ENCODE results near the gene PCLAF.
"Not testable (repeated sequence)": the region's sequence is repeated elsewhere in the genome, so short reads cannot be mapped to it uniquely, and the experiment has no call there.

DNA sequence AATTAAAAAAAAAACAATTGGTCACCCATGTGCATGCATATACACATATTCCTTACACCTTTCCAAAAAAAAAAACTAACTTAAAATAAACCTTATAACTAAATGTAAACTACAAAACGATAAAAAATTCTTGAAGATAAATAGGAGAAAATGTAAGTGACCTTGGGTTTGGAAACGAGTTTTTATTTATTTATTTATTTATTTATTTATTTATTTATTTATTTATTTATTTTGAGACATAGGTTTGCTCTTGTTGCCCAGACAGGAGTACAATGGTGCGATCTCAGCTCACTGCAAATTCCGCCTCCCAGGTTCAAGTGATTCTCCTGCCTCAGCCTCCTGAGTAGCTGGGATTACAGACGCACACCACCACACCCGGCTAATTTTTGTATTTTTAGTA, 35.0 kb downstream of the PCLAF start:
- TF ChIP-seq, protein P1, sequence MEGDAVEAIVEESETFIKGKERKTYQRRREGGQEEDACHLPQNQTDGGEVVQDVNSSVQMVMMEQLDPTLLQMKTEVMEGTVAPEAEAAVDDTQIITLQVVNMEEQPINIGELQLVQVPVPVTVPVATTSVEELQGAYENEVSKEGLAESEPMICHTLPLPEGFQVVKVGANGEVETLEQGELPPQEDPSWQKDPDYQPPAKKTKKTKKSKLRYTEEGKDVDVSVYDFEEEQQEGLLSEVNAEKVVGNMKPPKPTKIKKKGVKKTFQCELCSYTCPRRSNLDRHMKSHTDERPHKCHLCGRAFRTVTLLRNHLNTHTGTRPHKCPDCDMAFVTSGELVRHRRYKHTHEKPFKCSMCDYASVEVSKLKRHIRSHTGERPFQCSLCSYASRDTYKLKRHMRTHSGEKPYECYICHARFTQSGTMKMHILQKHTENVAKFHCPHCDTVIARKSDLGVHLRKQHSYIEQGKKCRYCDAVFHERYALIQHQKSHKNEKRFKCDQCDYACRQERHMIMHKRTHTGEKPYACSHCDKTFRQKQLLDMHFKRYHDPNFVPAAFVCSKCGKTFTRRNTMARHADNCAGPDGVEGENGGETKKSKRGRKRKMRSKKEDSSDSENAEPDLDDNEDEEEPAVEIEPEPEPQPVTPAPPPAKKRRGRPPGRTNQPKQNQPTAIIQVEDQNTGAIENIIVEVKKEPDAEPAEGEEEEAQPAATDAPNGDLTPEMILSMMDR (IDR thresholded peaks at IDR 0.05) = not testable (repeated sequence)
- not testable (repeated sequence) for TF ChIP-seq EZH2 (IDR thresholded peaks at IDR 0.05; ENCODE audit: borderline replicate concordance, insufficient read depth, low read depth, low read length, poor library complexity, severe bottlenecking)

All from B cell (primary cell).